ENCODE results near the gene MGME1.

DNA sequence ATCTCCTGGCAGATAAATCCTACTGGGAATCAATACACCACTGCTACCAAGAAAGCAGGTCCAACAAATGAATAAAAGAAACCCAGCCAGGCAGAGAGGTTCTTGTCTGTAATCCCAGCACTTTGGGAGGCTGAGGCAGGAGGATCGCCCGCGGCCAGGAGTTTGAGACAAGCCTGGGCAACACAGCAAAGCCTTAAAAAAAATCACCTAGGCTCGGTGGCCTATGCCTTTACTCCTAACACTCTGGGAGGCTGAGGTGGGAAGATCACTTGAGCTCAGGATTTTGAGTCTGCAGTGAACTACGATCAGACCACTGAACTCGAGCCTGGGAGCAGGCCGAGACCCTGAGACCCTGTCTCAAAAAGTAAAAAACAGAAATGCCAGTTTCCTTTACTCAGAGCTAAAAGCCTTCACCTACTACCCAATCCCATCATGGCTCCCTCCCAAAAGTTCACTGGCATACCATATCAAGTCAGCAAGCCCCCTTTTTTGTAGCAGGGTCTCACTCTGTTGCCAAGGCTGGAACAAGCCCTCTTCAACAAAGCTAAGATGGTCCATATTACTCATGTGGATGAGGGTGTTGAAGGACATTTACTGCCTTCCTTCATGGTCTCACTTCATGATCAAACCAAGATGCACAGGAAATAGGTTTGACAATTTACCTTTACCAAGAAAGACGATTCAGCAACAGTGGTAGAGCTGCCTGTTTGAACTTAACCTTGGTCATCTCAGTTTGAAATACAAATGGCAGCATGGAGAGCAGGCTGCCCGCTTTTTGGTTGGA lies 5.5 kb upstream of the MGME1 start:
- TF ChIP-seq, protein P1, sequence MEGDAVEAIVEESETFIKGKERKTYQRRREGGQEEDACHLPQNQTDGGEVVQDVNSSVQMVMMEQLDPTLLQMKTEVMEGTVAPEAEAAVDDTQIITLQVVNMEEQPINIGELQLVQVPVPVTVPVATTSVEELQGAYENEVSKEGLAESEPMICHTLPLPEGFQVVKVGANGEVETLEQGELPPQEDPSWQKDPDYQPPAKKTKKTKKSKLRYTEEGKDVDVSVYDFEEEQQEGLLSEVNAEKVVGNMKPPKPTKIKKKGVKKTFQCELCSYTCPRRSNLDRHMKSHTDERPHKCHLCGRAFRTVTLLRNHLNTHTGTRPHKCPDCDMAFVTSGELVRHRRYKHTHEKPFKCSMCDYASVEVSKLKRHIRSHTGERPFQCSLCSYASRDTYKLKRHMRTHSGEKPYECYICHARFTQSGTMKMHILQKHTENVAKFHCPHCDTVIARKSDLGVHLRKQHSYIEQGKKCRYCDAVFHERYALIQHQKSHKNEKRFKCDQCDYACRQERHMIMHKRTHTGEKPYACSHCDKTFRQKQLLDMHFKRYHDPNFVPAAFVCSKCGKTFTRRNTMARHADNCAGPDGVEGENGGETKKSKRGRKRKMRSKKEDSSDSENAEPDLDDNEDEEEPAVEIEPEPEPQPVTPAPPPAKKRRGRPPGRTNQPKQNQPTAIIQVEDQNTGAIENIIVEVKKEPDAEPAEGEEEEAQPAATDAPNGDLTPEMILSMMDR (IDR thresholded peaks at IDR 0.05), result no peak
- TF ChIP-seq NR2C2 (CRISPR knock-in tag; IDR thresholded peaks at IDR 0.05) (no peak), ZNF317 (CRISPR knock-in tag; IDR thresholded peaks at IDR 0.05; ENCODE audit: borderline replicate concordance, low read depth) (no peak), ZNF121 (CRISPR knock-in tag; IDR thresholded peaks at IDR 0.05) (no peak), TEAD4 (CRISPR knock-in tag; IDR thresholded peaks at IDR 0.05) (no peak), FOXK1 (CRISPR knock-in tag; IDR thresholded peaks at IDR 0.05) (no peak)
- TF ChIP-seq, protein P2, sequence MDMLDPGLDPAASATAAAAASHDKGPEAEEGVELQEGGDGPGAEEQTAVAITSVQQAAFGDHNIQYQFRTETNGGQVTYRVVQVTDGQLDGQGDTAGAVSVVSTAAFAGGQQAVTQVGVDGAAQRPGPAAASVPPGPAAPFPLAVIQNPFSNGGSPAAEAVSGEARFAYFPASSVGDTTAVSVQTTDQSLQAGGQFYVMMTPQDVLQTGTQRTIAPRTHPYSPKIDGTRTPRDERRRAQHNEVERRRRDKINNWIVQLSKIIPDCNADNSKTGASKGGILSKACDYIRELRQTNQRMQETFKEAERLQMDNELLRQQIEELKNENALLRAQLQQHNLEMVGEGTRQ (CRISPR knock-in tag; IDR thresholded peaks at IDR 0.05), result no peak
- TF ChIP-seq, protein P3, sequence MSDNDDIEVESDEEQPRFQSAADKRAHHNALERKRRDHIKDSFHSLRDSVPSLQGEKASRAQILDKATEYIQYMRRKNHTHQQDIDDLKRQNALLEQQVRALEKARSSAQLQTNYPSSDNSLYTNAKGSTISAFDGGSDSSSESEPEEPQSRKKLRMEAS (CRISPR knock-in tag; IDR thresholded peaks at IDR 0.05), result no peak
- TF ChIP-seq, protein P4, sequence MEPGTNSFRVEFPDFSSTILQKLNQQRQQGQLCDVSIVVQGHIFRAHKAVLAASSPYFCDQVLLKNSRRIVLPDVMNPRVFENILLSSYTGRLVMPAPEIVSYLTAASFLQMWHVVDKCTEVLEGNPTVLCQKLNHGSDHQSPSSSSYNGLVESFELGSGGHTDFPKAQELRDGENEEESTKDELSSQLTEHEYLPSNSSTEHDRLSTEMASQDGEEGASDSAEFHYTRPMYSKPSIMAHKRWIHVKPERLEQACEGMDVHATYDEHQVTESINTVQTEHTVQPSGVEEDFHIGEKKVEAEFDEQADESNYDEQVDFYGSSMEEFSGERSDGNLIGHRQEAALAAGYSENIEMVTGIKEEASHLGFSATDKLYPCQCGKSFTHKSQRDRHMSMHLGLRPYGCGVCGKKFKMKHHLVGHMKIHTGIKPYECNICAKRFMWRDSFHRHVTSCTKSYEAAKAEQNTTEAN (CRISPR knock-in tag; IDR thresholded peaks at IDR 0.05), result no peak
